ENCODE results near the gene GPR35. TPM values are rescaled to one million over a fixed set of nuclear protein-coding genes. Genes with fewer than 3 reads are reported as not detected.
A peak's percentile ranks its signal among the peaks of the same experiment; 100 is the strongest.
"Not testable (repeated sequence)": the region's sequence is repeated elsewhere in the genome, so short reads cannot be mapped to it uniquely, and the experiment has no call there.

Gene GPR35
- total and polyA plus RNA-seq, 2 donors (not counting 1 experiment from before 2014, with no cell fraction given), result 1.2 TPM; not detected in 1

DNA sequence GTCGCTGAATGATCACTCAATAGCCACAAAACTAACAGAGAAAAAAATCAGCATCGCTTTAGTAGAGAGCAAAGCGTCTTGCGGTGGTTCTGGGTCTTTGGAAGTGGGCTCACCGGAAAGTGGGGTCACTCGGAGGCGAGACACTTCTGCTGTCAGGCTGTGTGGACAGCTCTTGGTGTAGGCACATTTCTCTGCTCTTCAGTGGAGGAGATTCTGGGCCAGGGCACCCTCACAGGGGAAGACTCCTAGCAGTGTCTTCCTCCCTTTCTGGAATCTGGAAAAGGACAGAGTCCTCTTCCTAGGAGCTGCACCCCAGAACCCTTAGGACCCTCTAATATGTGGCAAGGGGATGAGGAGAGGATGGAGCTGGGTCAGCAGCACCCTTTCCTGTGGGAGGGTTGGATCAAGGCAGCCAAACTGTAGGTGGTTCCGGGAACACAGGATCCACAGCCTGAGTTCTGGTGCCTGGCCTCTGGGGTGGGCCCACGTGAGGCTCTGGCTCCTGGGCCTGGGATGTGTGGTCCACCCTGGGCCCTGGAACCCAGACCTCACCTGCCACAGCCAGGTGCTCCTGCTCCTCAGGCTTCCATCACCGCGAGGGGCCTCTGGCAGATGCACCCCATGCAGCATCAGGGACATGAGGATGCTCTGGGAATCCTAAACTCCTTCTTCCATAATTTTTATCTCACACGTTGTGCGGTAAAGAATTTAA lies 25.1 kb downstream of the GPR35 start:
- TF ChIP-seq, protein P1, sequence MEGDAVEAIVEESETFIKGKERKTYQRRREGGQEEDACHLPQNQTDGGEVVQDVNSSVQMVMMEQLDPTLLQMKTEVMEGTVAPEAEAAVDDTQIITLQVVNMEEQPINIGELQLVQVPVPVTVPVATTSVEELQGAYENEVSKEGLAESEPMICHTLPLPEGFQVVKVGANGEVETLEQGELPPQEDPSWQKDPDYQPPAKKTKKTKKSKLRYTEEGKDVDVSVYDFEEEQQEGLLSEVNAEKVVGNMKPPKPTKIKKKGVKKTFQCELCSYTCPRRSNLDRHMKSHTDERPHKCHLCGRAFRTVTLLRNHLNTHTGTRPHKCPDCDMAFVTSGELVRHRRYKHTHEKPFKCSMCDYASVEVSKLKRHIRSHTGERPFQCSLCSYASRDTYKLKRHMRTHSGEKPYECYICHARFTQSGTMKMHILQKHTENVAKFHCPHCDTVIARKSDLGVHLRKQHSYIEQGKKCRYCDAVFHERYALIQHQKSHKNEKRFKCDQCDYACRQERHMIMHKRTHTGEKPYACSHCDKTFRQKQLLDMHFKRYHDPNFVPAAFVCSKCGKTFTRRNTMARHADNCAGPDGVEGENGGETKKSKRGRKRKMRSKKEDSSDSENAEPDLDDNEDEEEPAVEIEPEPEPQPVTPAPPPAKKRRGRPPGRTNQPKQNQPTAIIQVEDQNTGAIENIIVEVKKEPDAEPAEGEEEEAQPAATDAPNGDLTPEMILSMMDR (conservative IDR thresholded peaks at IDR 0.05 in 1 of 2, IDR thresholded peaks at IDR 0.05 in 1 of 2; ENCODE audit: low read depth in 1 of 2, low read length in 2 of 2), result no peak
- no peak overlapping the region for H3K9ac ChIP-seq (ENCODE audit: insufficient read depth, low read length)
- no peak overlapping the region for H2AFZ ChIP-seq (ENCODE audit: low read length)
- H3K4me2 ChIP-seq (ENCODE audit: extremely low read depth, insufficient read depth, low read length), result no peak overlapping the region
- DNase-seq (ENCODE audit: low read depth in 2 of 2), result no peak
- peaks cover 6% of the 10 kb centered on the region for H3K27me3 ChIP-seq (ENCODE audit: control insufficient read depth, insufficient read depth, low read length)
- no peaks in the 10 kb centered on the region for H4K20me1 ChIP-seq (ENCODE audit: control insufficient read depth, extremely low read depth, insufficient read depth, low read length)
- no peaks in the 10 kb centered on the region for H3K36me3 ChIP-seq (ENCODE audit: control insufficient read depth, insufficient read depth, low read length)
- H3K4me3 ChIP-seq (replicated peaks in 1 of 4; ENCODE audit: control extremely low read depth in 1 of 4, insufficient read depth in 1 of 4, low read depth in 3 of 4, low read length in 4 of 4), result no peak overlapping the region
- H3K27ac ChIP-seq (ENCODE audit: insufficient read depth, low read length), result no peak overlapping the region
- H3K4me1 ChIP-seq (ENCODE audit: control insufficient read depth, extremely low read depth, insufficient read depth, low read length), result no peaks in the 10 kb centered on the region
- H3K9me3 ChIP-seq (ENCODE audit: control insufficient read depth, insufficient read depth, low read depth, low read length), result no peaks in the 10 kb centered on the region
- H3K79me2 ChIP-seq (ENCODE audit: control insufficient read depth, insufficient read depth, low read length), result no peaks in the 10 kb centered on the region

- DNase-seq (ENCODE audit: low read depth in 2 of 2), result no peak
Measured at GRCh38 chr2:240651185-240651584, 25.9 kb downstream of the GPR35 start.

GRCh38 chr2:240655931-240656886 lies 30.9 kb downstream of the GPR35 start:
- H2AFZ ChIP-seq (ENCODE audit: low read length), result no peak overlapping the region
- H4K20me1 ChIP-seq (ENCODE audit: control insufficient read depth, extremely low read depth, insufficient read depth, low read length), result no peaks in the 10 kb centered on the region
- TF ChIP-seq, protein P1 (conservative IDR thresholded peaks at IDR 0.05 in 1 of 2, IDR thresholded peaks at IDR 0.05 in 1 of 2; ENCODE audit: low read depth in 1 of 2, low read length in 2 of 2), result no peak
- TF ChIP-seq EZH2 (IDR thresholded peaks at IDR 0.05; ENCODE audit: low read length, missing control alignments), result no peak
- no peak overlapping the region for H3K4me3 ChIP-seq (replicated peaks in 1 of 4; ENCODE audit: control extremely low read depth in 1 of 4, insufficient read depth in 1 of 4, low read depth in 3 of 4, low read length in 4 of 4)
- no peak overlapping the region for H3K9ac ChIP-seq (ENCODE audit: insufficient read depth, low read length)
- peaks cover 3% of the 10 kb centered on the region for H3K27me3 ChIP-seq (ENCODE audit: control insufficient read depth, insufficient read depth, low read length)
- no peaks in the 10 kb centered on the region for H3K36me3 ChIP-seq (ENCODE audit: control insufficient read depth, insufficient read depth, low read length)
- no peaks in the 10 kb centered on the region for H3K79me2 ChIP-seq (ENCODE audit: control insufficient read depth, insufficient read depth, low read length)
- peak in 1 of 2 donors; percentile 40 for DNase-seq (ENCODE audit: low read depth in 2 of 2)
- H3K4me2 ChIP-seq (ENCODE audit: extremely low read depth, insufficient read depth, low read length), result no peak overlapping the region
- no peaks in the 10 kb centered on the region for H3K9me3 ChIP-seq (ENCODE audit: control insufficient read depth, insufficient read depth, low read depth, low read length)
- H3K27ac ChIP-seq (ENCODE audit: insufficient read depth, low read length), result no peak overlapping the region
- no peaks in the 10 kb centered on the region for H3K4me1 ChIP-seq (ENCODE audit: control insufficient read depth, extremely low read depth, insufficient read depth, low read length)

More at GRCh38 chr2:240651185-240651584, 25.9 kb downstream of the GPR35 start:
- Histone ChIP-seq H3K79me2 (ENCODE audit: control insufficient read depth, insufficient read depth, low read length) (no peaks in the 10 kb centered on the region), H3K4me3 (replicated peaks in 1 of 4; ENCODE audit: control extremely low read depth in 1 of 4, insufficient read depth in 1 of 4, low read depth in 3 of 4, low read length in 4 of 4) (no peak overlapping the region), H3K27ac (ENCODE audit: insufficient read depth, low read length) (no peak overlapping the region), H3K27me3 (ENCODE audit: control insufficient read depth, insufficient read depth, low read length) (peaks cover 7% of the 10 kb centered on the region), H3K36me3 (ENCODE audit: control insufficient read depth, insufficient read depth, low read length) (no peaks in the 10 kb centered on the region), H3K9me3 (ENCODE audit: control insufficient read depth, insufficient read depth, low read depth, low read length) (no peaks in the 10 kb centered on the region), H4K20me1 (ENCODE audit: control insufficient read depth, extremely low read depth, insufficient read depth, low read length) (no peaks in the 10 kb centered on the region), H3K4me1 (ENCODE audit: control insufficient read depth, extremely low read depth, insufficient read depth, low read length) (no peaks in the 10 kb centered on the region), H2AFZ (ENCODE audit: low read length) (no peak overlapping the region), H3K4me2 (ENCODE audit: extremely low read depth, insufficient read depth, low read length) (no peak overlapping the region), H3K9ac (ENCODE audit: insufficient read depth, low read length) (no peak overlapping the region)
- TF ChIP-seq, protein P1 (conservative IDR thresholded peaks at IDR 0.05 in 1 of 2, IDR thresholded peaks at IDR 0.05 in 1 of 2; ENCODE audit: low read depth in 1 of 2, low read length in 2 of 2), result no peak
- TF ChIP-seq EZH2 (IDR thresholded peaks at IDR 0.05; ENCODE audit: low read length, missing control alignments), result no peak

GRCh38 chr2:240659883-240660282 lies 34.6 kb downstream of the GPR35 start:
- H3K9me3 ChIP-seq (ENCODE audit: control insufficient read depth, insufficient read depth, low read depth, low read length); H3K4me2 ChIP-seq (ENCODE audit: extremely low read depth, insufficient read depth, low read length); H3K4me1 ChIP-seq (ENCODE audit: control insufficient read depth, extremely low read depth, insufficient read depth, low read length); H3K27ac ChIP-seq (ENCODE audit: insufficient read depth, low read length); H3K9ac ChIP-seq (ENCODE audit: insufficient read depth, low read length); H3K79me2 ChIP-seq (ENCODE audit: control insufficient read depth, insufficient read depth, low read length); H2AFZ ChIP-seq (ENCODE audit: low read length); H3K27me3 ChIP-seq (ENCODE audit: control insufficient read depth, insufficient read depth, low read length); H3K36me3 ChIP-seq (ENCODE audit: control insufficient read depth, insufficient read depth, low read length); H3K4me3 ChIP-seq (replicated peaks in 1 of 4; ENCODE audit: control extremely low read depth in 1 of 4, insufficient read depth in 1 of 4, low read depth in 3 of 4, low read length in 4 of 4); DNase-seq (ENCODE audit: low read depth in 2 of 2); H4K20me1 ChIP-seq (ENCODE audit: control insufficient read depth, extremely low read depth, insufficient read depth, low read length): not testable (repeated sequence)
